Measurements from ENCODE around the gene RNF150.

RNF150 gene

DNA sequence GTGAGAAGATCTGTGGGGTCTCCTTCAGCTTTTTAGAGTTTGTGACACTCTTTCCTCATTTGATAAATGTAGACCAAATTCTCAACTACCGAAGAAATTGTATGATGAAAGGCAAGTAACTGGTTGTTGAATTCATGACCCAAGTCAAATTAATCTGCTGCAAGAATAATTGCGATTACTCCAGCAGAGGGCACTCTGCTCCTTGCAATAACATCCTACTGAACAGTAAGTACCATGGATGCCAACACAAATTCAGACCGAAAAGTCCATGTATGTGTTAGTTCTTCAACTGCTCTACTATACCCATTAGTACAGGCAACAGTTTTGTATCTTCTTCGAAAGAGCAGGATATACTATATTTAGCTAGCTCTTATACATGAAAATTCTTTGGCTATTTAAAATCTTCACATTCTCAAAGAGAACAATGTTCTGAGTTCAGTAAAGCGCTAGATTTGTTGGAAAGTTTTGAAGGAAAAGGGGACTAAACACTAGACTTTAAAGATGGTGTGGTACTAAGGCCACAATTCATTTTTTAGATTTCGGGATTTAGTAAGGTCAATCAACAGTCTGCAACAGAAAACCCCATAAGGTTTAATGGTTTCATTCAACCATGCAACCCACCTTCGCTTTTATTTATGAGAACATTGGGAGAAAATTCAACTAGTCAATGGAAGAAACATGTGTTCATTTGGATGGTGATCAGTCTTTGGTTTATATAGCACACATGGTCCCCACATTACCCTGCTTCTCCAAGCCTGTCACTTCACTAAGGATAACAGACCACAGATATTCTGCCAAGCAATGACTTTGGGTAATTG, 271.7 kb downstream of the RNF150 start:
- Histone ChIP-seq H3K4me3 (ENCODE audit: low read length, poor library complexity, severe bottlenecking) (no peak overlapping the region), H3K27me3 (ENCODE audit: insufficient read depth, low read length, poor library complexity, severe bottlenecking) (no peaks in the 10 kb centered on the region), H3K36me3 (ENCODE audit: insufficient read depth, low read length) (peaks cover 5% of the 10 kb centered on the region; the same call in 1 of the 2 replicates), H3K79me2 (ENCODE audit: insufficient read depth, low read length) (no peaks in the 10 kb centered on the region), H3K9me3 (ENCODE audit: insufficient read depth, low read depth, low read length) (no peaks in the 10 kb centered on the region), H3K4me1 (ENCODE audit: insufficient read depth, low read length, poor library complexity, severe bottlenecking) (no peaks in the 10 kb centered on the region), H3K9ac (ENCODE audit: low read depth, low read length, poor library complexity, severe bottlenecking) (no peak overlapping the region), H3K9me2 (replicated peaks; ENCODE audit: low read depth, low read length) (no peaks in the 10 kb centered on the region), H2AFZ (ENCODE audit: low read length) (no peak overlapping the region; the same call in 1 of the 2 replicates), H3K4me2 (ENCODE audit: low read depth, low read length, poor library complexity, severe bottlenecking) (no peak overlapping the region), H4K20me1 (ENCODE audit: insufficient read depth, low read length, poor library complexity, severe bottlenecking) (no peaks in the 10 kb centered on the region), H3F3A (ENCODE audit: low read depth) (no peaks in the 10 kb centered on the region)
- no peak for TF ChIP-seq EZH2phosphoT487 (IDR thresholded peaks at IDR 0.05; ENCODE audit: borderline replicate concordance)
- TF ChIP-seq, protein P1, sequence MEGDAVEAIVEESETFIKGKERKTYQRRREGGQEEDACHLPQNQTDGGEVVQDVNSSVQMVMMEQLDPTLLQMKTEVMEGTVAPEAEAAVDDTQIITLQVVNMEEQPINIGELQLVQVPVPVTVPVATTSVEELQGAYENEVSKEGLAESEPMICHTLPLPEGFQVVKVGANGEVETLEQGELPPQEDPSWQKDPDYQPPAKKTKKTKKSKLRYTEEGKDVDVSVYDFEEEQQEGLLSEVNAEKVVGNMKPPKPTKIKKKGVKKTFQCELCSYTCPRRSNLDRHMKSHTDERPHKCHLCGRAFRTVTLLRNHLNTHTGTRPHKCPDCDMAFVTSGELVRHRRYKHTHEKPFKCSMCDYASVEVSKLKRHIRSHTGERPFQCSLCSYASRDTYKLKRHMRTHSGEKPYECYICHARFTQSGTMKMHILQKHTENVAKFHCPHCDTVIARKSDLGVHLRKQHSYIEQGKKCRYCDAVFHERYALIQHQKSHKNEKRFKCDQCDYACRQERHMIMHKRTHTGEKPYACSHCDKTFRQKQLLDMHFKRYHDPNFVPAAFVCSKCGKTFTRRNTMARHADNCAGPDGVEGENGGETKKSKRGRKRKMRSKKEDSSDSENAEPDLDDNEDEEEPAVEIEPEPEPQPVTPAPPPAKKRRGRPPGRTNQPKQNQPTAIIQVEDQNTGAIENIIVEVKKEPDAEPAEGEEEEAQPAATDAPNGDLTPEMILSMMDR (conservative IDR thresholded peaks at IDR 0.05; ENCODE audit: low read length): peak; percentile 87

- H3K9me2 ChIP-seq (replicated peaks; ENCODE audit: low read depth, low read length): no peaks in the 10 kb centered on the region
- no peaks in the 10 kb centered on the region for H4K20me1 ChIP-seq (ENCODE audit: insufficient read depth, low read length, poor library complexity, severe bottlenecking)
- H3K4me1 ChIP-seq (ENCODE audit: insufficient read depth, low read length, poor library complexity, severe bottlenecking): no peaks in the 10 kb centered on the region
- no peaks in the 10 kb centered on the region for H3F3A ChIP-seq (ENCODE audit: low read depth)
- TF ChIP-seq, protein P1 (conservative IDR thresholded peaks at IDR 0.05; ENCODE audit: low read length): no peak
- TF ChIP-seq EZH2phosphoT487 (IDR thresholded peaks at IDR 0.05; ENCODE audit: borderline replicate concordance): no peak
- H3K36me3 ChIP-seq (ENCODE audit: insufficient read depth, low read length): no peaks in the 10 kb centered on the region
- H3K9me3 ChIP-seq (ENCODE audit: insufficient read depth, low read depth, low read length): no peaks in the 10 kb centered on the region
- H2AFZ ChIP-seq (ENCODE audit: low read length): no peak overlapping the region
- H3K27me3 ChIP-seq (ENCODE audit: insufficient read depth, low read length, poor library complexity, severe bottlenecking): no peaks in the 10 kb centered on the region
- H3K79me2 ChIP-seq (ENCODE audit: insufficient read depth, low read length): no peaks in the 10 kb centered on the region
- H3K9ac ChIP-seq (ENCODE audit: low read depth, low read length, poor library complexity, severe bottlenecking): no peak overlapping the region
- no peak overlapping the region for H3K4me3 ChIP-seq (ENCODE audit: low read length, poor library complexity, severe bottlenecking)
- H3K4me2 ChIP-seq (ENCODE audit: low read depth, low read length, poor library complexity, severe bottlenecking): no peak overlapping the region
Observed at GRCh38 chr4:140858897-140859296, 274.4 kb downstream of the RNF150 start.

DNA sequence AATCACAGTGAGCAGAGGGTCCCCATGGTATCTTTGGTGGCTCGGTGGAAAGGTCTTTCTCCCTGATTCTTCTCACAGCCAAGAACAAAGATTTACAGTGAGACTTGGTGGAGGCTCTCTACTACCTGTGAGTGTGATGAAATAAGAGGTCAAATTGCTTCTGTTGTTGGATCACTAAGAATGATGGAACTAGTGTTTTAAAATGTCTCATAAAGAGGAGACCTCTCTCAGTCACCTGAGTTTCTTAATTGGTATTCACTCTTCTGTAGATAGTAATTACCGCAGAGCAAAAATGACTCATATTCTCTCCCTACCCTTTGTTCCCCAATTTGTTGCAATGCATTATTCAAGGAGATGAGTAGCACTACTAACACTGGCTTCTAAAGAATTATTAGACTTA, 276.2 kb downstream of the RNF150 start:
- H3F3A ChIP-seq (ENCODE audit: low read depth): no peaks in the 10 kb centered on the region
- no peaks in the 10 kb centered on the region for H3K36me3 ChIP-seq (ENCODE audit: insufficient read depth, low read length)
- H3K4me3 ChIP-seq (ENCODE audit: low read length, poor library complexity, severe bottlenecking): no peak overlapping the region
- no peak overlapping the region for H3K4me2 ChIP-seq (ENCODE audit: low read depth, low read length, poor library complexity, severe bottlenecking)
- no peaks in the 10 kb centered on the region for H3K79me2 ChIP-seq (ENCODE audit: insufficient read depth, low read length)
- H4K20me1 ChIP-seq (ENCODE audit: insufficient read depth, low read length, poor library complexity, severe bottlenecking): no peaks in the 10 kb centered on the region
- H3K9me2 ChIP-seq (replicated peaks; ENCODE audit: low read depth, low read length): no peaks in the 10 kb centered on the region
- no peak overlapping the region for H2AFZ ChIP-seq (ENCODE audit: low read length)
- H3K4me1 ChIP-seq (ENCODE audit: insufficient read depth, low read length, poor library complexity, severe bottlenecking): no peaks in the 10 kb centered on the region
- no peaks in the 10 kb centered on the region for H3K9me3 ChIP-seq (ENCODE audit: insufficient read depth, low read depth, low read length)
- TF ChIP-seq, protein P1 (conservative IDR thresholded peaks at IDR 0.05; ENCODE audit: low read length): no peak
- no peak for TF ChIP-seq EZH2phosphoT487 (IDR thresholded peaks at IDR 0.05; ENCODE audit: borderline replicate concordance)
- H3K27me3 ChIP-seq (ENCODE audit: insufficient read depth, low read length, poor library complexity, severe bottlenecking): no peaks in the 10 kb centered on the region
- no peak overlapping the region for H3K9ac ChIP-seq (ENCODE audit: low read depth, low read length, poor library complexity, severe bottlenecking)
